ENCODE measurements around the gene CRNKL1.

CRNKL1 gene

DNA sequence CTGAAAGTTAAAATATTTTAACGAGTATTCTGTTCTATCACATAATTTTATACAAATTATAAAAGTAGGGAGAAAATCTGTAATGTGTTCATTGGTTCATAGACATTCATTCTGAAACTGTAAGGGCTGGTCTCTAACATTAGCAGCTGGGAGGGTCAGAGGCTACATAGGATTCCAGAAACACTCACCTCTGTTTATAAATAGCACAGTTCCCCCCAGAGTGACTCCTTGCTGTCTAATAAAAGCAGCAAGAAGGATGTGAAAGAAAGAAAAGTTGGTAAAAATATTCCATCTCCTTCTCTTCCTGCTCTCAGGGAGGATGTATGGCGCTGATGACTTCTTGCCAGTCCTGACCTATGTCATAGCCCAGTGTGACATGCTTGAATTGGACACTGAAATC lies 60.4 kb downstream of the CRNKL1 start:
- DNase-seq (ENCODE audit: low read depth) = no peak
- H3K4me1 ChIP-seq (ENCODE audit: control insufficient read depth, insufficient read depth, low read length) = peaks cover 65% of the 10 kb centered on the region
- no peaks in the 10 kb centered on the region for H3K27me3 ChIP-seq (replicated peaks; ENCODE audit: control insufficient read depth, insufficient read depth, low read length)
- H3K4me3 ChIP-seq (ENCODE audit: low read length) = no peak overlapping the region
- peak overlapping the region; percentile 72 for H3K9ac ChIP-seq (ENCODE audit: low read length)
- H3K36me3 ChIP-seq (ENCODE audit: control insufficient read depth, insufficient read depth, low read length, severe bottlenecking) = peaks cover 10% of the 10 kb centered on the region
- no peaks in the 10 kb centered on the region for H3K9me3 ChIP-seq (ENCODE audit: control insufficient read depth, low read length)

GRCh38 chr20:19991308-19991707 lies 61.0 kb downstream of the CRNKL1 start:
- no peak for DNase-seq (ENCODE audit: low read depth)
- Histone ChIP-seq H3K4me3 (ENCODE audit: low read length) (no peak overlapping the region), H3K27me3 (replicated peaks; ENCODE audit: control insufficient read depth, insufficient read depth, low read length) (no peaks in the 10 kb centered on the region), H3K9ac (ENCODE audit: low read length) (no peak overlapping the region), H3K4me1 (ENCODE audit: control insufficient read depth, insufficient read depth, low read length) (peaks cover 67% of the 10 kb centered on the region), H3K36me3 (ENCODE audit: control insufficient read depth, insufficient read depth, low read length, severe bottlenecking) (peaks cover 5% of the 10 kb centered on the region), H3K9me3 (ENCODE audit: control insufficient read depth, low read length) (no peaks in the 10 kb centered on the region)

- no peaks in the 10 kb centered on the region for H3K9me3 ChIP-seq (ENCODE audit: control insufficient read depth, low read length)
- peaks cover 72% of the 10 kb centered on the region for H3K4me1 ChIP-seq (ENCODE audit: control insufficient read depth, insufficient read depth, low read length)
- H3K9ac ChIP-seq (ENCODE audit: low read length) = no peak overlapping the region
- no peaks in the 10 kb centered on the region for H3K27me3 ChIP-seq (replicated peaks; ENCODE audit: control insufficient read depth, insufficient read depth, low read length)
- H3K36me3 ChIP-seq (ENCODE audit: control insufficient read depth, insufficient read depth, low read length, severe bottlenecking) = peaks cover 5% of the 10 kb centered on the region
- no peak overlapping the region for H3K4me3 ChIP-seq (ENCODE audit: low read length)
- DNase-seq (ENCODE audit: low read depth) = no peak
Observed at GRCh38 chr20:19990850-19991249, 61.4 kb downstream of the CRNKL1 start.

DNA sequence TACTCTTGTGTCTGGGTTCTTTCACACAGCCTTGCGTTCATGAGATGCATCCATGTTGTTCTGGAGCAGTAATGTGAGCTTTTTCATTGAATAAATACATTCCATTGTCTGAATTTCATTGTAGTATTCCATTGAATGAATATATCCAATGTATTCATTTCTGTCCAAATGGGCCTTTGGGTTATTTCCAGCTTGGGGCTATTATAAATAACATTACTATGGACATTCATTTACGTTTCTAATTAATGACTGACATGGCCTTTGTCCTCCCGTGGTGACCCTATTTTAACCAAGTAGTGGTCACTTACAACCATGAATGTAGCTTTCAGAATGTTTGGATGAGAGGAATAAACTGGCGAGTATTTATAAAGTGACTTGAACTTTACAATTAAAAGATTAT lies 65.2 kb downstream of the CRNKL1 start:
- H3K4me3 ChIP-seq (ENCODE audit: low read length) = no peak overlapping the region
- H3K27me3 ChIP-seq (replicated peaks; ENCODE audit: control insufficient read depth, insufficient read depth, low read length) = no peaks in the 10 kb centered on the region
- H3K9me3 ChIP-seq (ENCODE audit: control insufficient read depth, low read length) = no peaks in the 10 kb centered on the region
- DNase-seq (ENCODE audit: low read depth) = no peak
- H3K4me1 ChIP-seq (ENCODE audit: control insufficient read depth, insufficient read depth, low read length) = peaks cover 53% of the 10 kb centered on the region
- peaks cover 5% of the 10 kb centered on the region for H3K36me3 ChIP-seq (ENCODE audit: control insufficient read depth, insufficient read depth, low read length, severe bottlenecking)
- no peak overlapping the region for H3K9ac ChIP-seq (ENCODE audit: low read length)

- peaks cover 47% of the 10 kb centered on the region for H3K4me1 ChIP-seq (ENCODE audit: control insufficient read depth, insufficient read depth, low read length)
- H3K36me3 ChIP-seq (ENCODE audit: control insufficient read depth, insufficient read depth, low read length, severe bottlenecking) = peaks cover 5% of the 10 kb centered on the region
- peak overlapping the region; percentile 18 for H3K4me3 ChIP-seq (ENCODE audit: low read length)
- no peak for DNase-seq (ENCODE audit: low read depth)
- no peaks in the 10 kb centered on the region for H3K27me3 ChIP-seq (replicated peaks; ENCODE audit: control insufficient read depth, insufficient read depth, low read length)
- no peaks in the 10 kb centered on the region for H3K9me3 ChIP-seq (ENCODE audit: control insufficient read depth, low read length)
- H3K9ac ChIP-seq (ENCODE audit: low read length) = no peak overlapping the region
Observed at GRCh38 chr20:19986419-19986818, 65.8 kb downstream of the CRNKL1 start.
